ENCODE data around the gene OR5F1.

Gene OR5F1

GRCh38 chr11:55969845-55970244 is 24.6 kb downstream of the OR5F1 start, which contains the start of gene OR10AG1:
TSS of gene OR10AG1 (minus strand) at chr11:55969945. CDS start at chr11:55969907, 38 bp downstream.
- TF ChIP-seq SIN3A (IDR thresholded peaks at IDR 0.05; ENCODE audit: borderline replicate concordance, insufficient read depth, low read length) (no peak), TAF1 (IDR thresholded peaks at IDR 0.05; ENCODE audit: borderline replicate concordance, insufficient read depth, low read length) (no peak), POLR2AphosphoS5 (IDR thresholded peaks at IDR 0.05; ENCODE audit: low read depth, low read length) (no peak), REST (IDR thresholded peaks at IDR 0.05; ENCODE audit: insufficient read depth in 1 of 2, low read depth in 2 of 2, low read length in 2 of 2) (no peak), FOXP2 (optimal IDR thresholded peaks at IDR 0.05; ENCODE audit: borderline replicate concordance, extremely low read depth, extremely low read length, insufficient read depth) (no peak)

GRCh38 chr11:55967914-55968313 is 26.5 kb downstream of the OR5F1 start:
- no peak for TF ChIP-seq REST (IDR thresholded peaks at IDR 0.05; ENCODE audit: insufficient read depth in 1 of 2, low read depth in 2 of 2, low read length in 2 of 2)
- no peak for TF ChIP-seq POLR2AphosphoS5 (IDR thresholded peaks at IDR 0.05; ENCODE audit: low read depth, low read length)
- no peak for TF ChIP-seq FOXP2 (optimal IDR thresholded peaks at IDR 0.05; ENCODE audit: borderline replicate concordance, extremely low read depth, extremely low read length, insufficient read depth)
- TF ChIP-seq TAF1 (IDR thresholded peaks at IDR 0.05; ENCODE audit: borderline replicate concordance, insufficient read depth, low read length): no peak
- TF ChIP-seq SIN3A (IDR thresholded peaks at IDR 0.05; ENCODE audit: borderline replicate concordance, insufficient read depth, low read length): no peak

GRCh38 chr11:55966391-55966790 is 28.0 kb downstream of the OR5F1 start:
- TF ChIP-seq FOXP2 (optimal IDR thresholded peaks at IDR 0.05; ENCODE audit: borderline replicate concordance, extremely low read depth, extremely low read length, insufficient read depth) (no peak), TAF1 (IDR thresholded peaks at IDR 0.05; ENCODE audit: borderline replicate concordance, insufficient read depth, low read length) (no peak), REST (IDR thresholded peaks at IDR 0.05; ENCODE audit: insufficient read depth in 1 of 2, low read depth in 2 of 2, low read length in 2 of 2) (no peak), SIN3A (IDR thresholded peaks at IDR 0.05; ENCODE audit: borderline replicate concordance, insufficient read depth, low read length) (no peak)

GRCh38 chr11:55956521-55956920 is 37.9 kb downstream of the OR5F1 start:
- TF ChIP-seq TAF1 (IDR thresholded peaks at IDR 0.05; ENCODE audit: borderline replicate concordance, insufficient read depth, low read length): no peak
- no peak for TF ChIP-seq SIN3A (IDR thresholded peaks at IDR 0.05; ENCODE audit: borderline replicate concordance, insufficient read depth, low read length)
- no peak for TF ChIP-seq POLR2AphosphoS5 (IDR thresholded peaks at IDR 0.05; ENCODE audit: low read depth, low read length)
- TF ChIP-seq FOXP2 (optimal IDR thresholded peaks at IDR 0.05; ENCODE audit: borderline replicate concordance, extremely low read depth, extremely low read length, insufficient read depth): no peak

- TF ChIP-seq TAF1 (IDR thresholded peaks at IDR 0.05; ENCODE audit: borderline replicate concordance, insufficient read depth, low read length) (no peak), FOXP2 (optimal IDR thresholded peaks at IDR 0.05; ENCODE audit: borderline replicate concordance, extremely low read depth, extremely low read length, insufficient read depth) (no peak), SIN3A (IDR thresholded peaks at IDR 0.05; ENCODE audit: borderline replicate concordance, insufficient read depth, low read length) (no peak), POLR2AphosphoS5 (IDR thresholded peaks at IDR 0.05; ENCODE audit: low read depth, low read length) (no peak), REST (IDR thresholded peaks at IDR 0.05; ENCODE audit: insufficient read depth in 1 of 2, low read depth in 2 of 2, low read length in 2 of 2) (no peak)
Measured at GRCh38 chr11:55949330-55949729, 45.1 kb downstream of the OR5F1 start.
